LNCAP (cell line): ENCODE data around the gene STX16.

Experiments
- CTCF ChIP-seq: fragments of 450-650 bp; IDR thresholded peaks from 2 replicates; pipeline ENCODE4 v1.5.1; 2017; ENCODE audit warnings: mild to moderate bottlenecking

Gene STX16

GRCh38 chr20:58613061-58613854 is 37.8 kb upstream of the STX16 start:
- TF ChIP-seq CTCF, result no peak

GRCh38 chr20:58614366-58614765 is 36.7 kb upstream of the STX16 start:
- TF ChIP-seq CTCF, result no peak

- no peak for TF ChIP-seq CTCF
These were observed 35.9 kb upstream of the STX16 start for GRCh38 chr20:58614984-58615760.

GRCh38 chr20:58616411-58616810 is 34.7 kb upstream of the STX16 start:
- no peak for TF ChIP-seq CTCF

- TF ChIP-seq CTCF, result no peak
These were observed 33.9 kb upstream of the STX16 start for GRCh38 chr20:58617158-58617557.

- TF ChIP-seq CTCF, result no peak
These were observed 32.6 kb upstream of the STX16 start for GRCh38 chr20:58618351-58619076.

GRCh38 chr20:58619077-58619863 is 31.8 kb upstream of the STX16 start:
- TF ChIP-seq CTCF, result no peak
